Activated CD4-positive, alpha-beta T cell treated with anti-CD3 and anti-CD28 coated beads for 4 hours (primary cell): ENCODE results near the gene SLC7A14.
"Not testable (repeated sequence)": the region's sequence is repeated elsewhere in the genome, so short reads cannot be mapped to it uniquely, and the experiment has no call there.

Experiments used
- DNase-seq, 2 donors: peaks; one replicate each; pipeline ENCODE4 v3.0.0-alpha.2; 2020

The SLC7A14 gene

DNA sequence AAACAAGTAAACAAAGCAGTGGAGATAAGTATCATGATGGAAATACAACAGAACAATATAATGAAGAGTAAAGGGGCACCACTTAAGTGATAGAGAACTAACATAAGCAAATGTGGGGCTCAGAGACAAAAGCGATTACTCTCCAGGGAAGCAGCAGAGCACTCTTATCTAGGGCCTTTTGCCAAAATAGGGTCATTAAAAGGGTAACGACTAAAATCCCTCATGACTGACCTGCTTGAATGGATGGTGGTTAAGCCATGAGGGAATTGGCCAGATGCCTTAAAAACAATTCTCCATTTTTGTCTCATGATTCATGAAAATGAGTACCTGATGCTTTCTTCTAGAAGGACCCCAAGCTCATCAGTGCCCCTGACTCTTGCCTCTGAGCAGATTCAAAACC, 3.2 kb upstream of the SLC7A14 start:
- no peak for DNase-seq

DNA sequence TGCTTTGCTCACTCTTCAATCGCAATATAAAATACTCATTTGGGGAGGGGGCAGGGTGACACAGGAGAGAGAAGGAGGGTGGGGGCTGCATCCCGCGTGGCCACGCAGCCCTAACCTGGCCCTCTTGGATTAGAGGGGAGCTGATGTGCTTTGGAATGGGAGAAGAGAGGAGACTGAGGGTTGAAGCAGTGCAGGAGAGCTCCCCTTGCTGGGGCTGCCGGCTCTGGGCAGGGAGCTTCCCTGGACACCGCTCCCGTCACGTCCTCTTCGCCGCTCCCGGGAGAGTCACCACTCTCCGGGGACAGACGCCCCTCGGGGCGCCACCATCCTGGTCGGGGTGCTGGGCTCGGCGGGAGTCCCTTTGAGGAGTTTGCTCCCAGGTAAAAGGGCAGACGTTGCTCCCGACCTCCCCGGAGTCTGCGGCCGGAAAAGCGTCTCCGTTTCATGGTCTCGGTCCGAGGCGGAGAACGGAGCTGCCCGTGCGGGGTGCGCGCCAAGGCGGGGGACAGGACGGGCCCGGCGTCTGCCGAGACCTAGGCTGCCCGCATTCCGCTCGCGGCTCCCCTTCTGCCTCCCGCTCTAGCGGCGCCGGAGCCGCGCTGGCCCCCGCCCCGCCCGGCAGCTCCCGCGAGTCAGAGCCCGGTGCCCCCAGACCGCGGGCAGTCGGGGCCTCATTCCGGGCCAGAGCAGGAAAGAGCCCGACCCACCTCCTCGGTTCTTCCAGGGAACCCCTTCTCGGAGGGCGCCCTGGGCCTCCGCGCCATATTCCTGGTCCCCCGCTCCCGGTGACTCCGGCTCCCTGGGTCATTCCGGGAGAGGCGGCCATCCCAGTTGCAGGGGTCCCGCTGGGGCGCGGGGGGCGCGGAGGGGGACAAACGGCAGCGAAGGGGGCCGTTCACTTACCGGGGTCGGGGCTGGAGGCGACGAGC, 603 bp downstream of the SLC7A14 start:
- DNase-seq, result no peak

DNA sequence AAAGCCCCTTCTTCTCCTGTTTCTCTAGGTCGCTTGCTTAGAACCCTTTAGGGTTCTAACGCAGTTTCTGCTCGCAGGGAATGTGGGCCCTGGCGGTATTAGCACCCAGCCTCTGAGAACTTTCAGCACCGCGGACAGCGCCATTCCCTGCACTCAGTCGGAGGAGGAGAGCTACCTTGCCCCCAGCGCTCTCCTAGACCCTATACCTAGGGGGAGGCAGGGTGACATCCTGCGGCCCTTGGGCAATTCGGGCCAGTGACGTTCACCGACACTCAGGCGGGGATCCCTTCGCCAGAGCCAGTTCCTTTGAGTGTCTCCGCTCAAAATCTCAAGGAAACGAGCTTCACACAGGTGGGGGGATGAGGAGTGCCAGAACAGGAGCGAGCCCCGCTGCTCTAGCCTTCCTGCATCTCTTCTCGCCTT, 1.3 kb downstream of the SLC7A14 start:
- peak; percentile 4 to 8 for DNase-seq

DNA sequence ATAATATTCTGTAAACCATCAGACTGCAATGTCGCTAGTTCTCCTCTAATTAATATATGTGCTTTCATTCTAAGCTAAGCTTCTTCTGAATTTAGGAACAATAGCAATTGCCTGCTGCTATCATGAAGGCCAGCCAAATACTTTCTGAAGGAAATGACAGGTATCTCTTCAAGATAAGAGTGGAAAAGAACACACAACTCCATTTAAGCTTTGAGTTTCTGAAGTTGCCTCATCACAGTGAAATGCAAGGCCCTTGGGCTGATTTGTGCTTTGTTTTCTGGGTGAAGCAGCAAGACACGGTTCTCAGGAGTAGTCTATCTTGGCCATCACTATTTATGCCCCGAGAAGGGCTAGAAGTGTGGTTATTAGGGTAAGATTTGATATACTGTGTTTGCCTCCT, 6.2 kb downstream of the SLC7A14 start:
- DNase-seq, result no peak

DNA sequence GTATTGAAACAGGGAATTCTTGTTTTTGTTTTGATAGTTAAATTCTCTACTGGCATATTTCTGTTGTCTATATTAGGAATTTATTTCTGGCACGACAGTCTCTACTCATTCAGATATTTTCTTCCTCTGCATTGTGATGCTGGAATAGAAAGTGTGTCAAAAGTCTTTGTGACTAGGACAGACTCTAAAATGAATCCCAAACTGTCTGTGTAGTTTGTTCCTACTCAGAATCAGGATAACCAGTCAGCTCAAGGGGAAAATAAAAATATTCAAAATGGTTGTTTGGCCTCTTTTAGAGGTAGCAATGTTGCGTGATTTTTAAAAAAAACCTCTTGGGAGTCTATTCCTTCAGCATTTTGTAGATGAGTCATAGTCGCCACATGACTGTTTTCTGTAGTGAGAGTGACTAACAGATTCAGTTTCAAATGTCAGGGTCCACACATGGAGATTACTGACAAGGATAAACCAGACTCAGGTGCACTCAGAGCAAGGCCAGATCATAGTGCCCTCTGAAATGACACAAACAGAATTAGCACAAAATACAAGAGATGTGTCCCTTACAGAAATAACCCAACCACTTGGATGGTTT, 13.1 kb downstream of the SLC7A14 start:
- no peak for DNase-seq

DNA sequence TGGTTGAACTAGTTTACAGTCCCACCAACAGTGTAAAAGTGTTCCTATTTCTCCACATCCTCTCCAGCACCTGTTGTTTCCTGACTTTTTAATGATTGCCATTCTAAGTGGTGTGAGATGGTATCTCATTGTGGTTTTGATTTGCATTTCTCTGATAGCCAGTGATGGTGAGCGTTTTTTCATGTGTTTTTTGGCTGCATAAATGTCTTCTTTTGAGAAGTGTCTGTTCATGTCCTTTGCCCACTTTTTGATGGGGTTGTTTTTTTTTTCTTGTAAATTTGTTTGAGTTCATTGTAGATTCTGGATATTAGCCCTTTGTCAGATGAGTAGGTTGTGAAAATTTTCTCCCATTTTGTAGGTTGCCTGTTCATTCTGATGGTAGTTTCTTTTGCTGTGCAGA, 18.3 kb downstream of the SLC7A14 start:
- not testable (repeated sequence) for DNase-seq

DNA sequence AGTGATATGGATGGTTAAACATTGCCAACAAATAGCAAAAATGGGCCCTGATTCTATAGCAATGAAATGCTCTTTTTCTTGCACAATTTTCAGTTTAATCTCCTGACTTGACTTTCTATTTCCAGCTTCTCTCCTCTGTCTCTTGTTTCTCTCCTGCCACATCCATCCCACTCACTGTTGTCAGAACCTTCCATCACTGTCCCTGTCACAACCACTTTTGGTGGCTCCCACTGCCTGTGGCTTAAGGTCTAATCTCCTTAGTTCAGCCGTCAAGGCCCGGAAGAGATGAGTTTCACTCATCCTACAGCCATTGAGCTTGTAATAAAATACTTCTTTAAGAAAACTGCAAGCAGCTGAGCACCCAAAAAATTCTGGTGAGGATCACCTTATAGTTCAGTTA, 19.5 kb downstream of the SLC7A14 start:
- no peak for DNase-seq

DNA sequence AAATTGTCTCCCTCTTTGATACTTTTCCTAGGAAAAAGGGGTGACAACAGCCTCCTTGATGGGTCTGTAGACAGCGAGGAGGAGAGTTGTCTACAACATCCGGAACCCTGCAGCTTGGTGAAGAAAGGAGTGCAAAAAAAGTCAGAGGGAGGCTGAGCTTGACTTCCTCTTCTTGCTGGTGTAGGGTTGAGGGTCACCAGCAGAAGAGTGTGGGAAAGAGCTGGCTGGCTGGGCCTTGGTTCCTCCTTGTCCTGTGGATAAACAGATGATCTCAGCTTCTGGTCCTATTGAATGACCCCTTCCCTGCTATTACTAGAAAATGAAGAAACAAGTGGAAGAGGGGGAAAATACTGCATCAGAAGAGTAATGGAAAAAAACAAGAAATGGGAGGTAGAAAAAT, 20.4 kb downstream of the SLC7A14 start:
- DNase-seq, result no peak

DNA sequence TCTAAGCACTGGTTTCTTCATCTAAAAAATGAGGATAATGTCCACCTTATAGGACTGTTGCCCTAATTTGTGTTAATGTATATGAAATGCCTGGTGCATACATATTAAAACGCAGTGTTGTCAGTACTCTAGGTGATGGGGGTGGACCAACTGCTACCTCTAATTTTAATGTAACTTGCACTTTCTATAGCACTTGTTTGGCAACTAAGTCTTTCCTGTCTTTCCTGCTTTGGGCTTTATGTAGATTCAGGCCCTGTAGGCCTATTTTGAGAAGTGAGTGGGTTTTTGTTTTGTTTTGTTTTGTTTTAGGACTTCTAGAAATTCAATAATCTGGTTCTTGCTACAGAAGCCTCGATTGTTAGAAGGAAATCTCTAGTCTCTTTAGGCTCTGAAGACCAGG, 21.2 kb downstream of the SLC7A14 start:
- no peak for DNase-seq

DNA sequence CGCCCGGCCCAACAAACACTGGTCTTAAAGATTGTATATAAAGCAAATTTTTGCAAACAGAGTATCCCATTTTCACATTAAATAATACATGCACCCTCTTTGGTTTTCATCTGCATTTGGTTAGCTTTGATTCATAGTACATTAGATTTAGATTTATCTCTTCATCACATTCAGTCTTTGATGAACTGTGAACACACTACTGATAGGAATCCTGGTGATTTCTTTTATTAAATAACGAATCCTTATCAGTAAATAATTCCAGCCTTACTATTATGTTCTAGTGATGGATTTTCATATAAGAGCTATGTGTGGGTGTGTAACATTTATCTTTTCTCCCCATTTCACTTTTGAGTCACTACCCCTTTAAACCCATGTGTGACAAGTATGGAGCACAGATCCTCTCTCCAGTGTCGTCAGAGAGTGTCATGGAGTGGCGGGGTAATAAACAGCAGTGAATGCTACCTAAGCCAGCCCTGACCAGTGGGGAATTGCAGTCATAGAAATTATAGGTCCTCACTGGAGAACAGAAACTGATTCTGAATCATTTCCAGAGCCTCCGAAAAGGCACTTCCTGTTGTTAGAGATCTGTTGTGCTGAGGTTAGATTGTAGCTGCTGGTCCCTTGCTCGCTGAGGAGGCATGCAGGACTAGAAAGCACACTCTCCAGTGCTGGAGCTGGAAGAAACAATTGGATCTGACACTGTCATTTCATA, 22.0 kb downstream of the SLC7A14 start:
- DNase-seq, result no peak

DNA sequence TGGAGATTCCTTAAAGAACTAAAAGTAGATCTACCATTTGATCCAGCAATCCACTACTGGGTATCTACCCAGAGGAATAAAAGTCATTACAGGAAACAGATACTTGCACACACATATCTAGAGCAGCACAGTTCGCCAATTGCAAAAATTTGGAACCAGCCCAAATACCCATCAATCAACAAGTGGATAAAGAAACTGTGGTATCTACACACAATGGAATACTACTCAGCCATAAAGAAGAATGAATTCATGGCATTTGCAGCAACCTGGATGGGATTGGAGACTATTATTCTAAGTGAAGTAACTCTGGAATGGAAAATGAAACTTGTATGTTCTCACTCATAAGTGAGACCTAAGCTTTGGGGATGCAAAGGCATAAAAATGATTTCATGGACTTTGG, 23.8 kb downstream of the SLC7A14 start:
- DNase-seq, result no peak

DNA sequence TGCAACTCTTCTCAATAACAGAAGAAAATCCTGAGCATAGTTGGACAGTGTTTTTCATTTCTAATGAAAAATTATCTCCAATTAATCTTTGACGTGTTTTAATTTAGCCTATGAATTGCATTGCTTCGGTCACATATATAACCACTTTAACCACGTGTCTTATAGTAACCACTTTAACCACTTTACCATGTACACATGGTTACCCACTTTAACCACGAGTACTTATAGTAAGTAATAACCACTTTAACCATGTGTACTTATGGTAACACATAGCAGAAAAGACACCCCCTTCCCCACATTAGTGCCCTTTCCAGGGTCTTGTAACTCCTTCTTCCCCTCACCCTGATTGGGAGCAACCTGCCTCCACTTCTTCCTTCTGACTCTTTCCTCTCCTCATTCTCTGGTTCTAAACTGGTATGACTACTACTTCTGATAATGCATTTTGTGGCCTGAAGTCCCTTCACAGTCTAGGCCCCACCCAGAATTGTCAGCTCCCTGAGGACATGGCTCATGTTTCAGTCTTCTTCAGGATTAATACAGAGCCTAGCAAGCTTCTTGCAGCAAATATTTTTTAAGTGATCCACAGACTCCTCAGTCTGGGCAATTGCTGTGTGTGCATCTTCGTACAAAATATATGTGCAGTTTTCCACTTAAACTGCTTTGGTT, 25.0 kb downstream of the SLC7A14 start:
- no peak for DNase-seq

DNA sequence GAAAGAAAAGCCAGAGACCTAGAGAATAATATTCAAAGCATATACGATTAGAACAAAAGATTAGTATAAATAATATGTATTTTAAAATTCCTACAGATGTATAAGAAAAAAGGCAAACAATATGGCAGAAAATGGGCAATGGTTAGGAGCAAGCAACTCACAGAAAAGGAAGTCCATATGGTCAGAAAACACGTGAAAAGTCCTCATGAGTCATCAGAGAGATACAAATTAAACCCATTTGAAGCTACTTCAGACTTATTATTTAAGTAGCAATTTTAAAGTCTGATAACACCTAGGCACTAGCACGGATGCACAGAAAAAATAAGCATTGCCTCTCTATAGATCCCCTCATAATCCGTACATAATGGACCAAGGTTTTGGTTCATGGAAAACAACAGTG, 25.6 kb downstream of the SLC7A14 start:
- no peak for DNase-seq

DNA sequence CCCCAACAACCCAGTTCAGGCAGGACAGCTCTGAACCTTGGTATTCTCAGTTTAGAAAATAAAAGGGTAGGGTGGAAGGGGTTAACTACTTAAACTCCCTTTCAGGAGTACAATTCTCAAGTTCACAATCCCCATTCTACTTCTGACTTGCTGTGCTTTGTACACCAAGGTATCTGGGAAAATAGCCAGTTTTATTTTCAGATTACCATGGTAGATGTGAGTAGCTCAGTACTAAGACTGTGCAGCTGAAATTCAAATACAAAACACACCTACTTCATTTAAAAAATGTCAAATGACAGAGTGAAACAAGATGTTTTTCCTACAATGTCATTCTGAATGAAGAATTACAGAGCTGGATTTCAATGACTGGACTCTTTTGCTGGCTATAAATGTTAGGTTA, 27.4 kb downstream of the SLC7A14 start:
- DNase-seq, result no peak

DNA sequence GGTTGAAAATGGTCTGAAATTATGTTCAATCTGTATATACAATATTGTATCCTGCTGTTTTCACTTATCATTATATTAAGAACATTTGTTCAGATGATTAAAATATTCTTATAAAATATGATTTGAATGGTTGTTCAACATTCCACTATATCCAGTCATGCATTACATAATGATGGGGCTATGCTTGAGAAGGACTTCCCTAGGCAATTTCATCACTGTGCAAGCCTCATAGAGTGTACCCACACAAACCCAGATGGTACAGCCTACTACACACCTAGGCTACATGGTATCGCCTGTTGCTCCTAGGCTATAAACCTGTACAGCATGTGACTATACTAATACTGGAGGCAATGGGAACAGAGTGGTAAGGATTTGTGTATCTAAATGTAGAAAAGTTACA, 30.5 kb downstream of the SLC7A14 start:
- DNase-seq, result no peak

DNA sequence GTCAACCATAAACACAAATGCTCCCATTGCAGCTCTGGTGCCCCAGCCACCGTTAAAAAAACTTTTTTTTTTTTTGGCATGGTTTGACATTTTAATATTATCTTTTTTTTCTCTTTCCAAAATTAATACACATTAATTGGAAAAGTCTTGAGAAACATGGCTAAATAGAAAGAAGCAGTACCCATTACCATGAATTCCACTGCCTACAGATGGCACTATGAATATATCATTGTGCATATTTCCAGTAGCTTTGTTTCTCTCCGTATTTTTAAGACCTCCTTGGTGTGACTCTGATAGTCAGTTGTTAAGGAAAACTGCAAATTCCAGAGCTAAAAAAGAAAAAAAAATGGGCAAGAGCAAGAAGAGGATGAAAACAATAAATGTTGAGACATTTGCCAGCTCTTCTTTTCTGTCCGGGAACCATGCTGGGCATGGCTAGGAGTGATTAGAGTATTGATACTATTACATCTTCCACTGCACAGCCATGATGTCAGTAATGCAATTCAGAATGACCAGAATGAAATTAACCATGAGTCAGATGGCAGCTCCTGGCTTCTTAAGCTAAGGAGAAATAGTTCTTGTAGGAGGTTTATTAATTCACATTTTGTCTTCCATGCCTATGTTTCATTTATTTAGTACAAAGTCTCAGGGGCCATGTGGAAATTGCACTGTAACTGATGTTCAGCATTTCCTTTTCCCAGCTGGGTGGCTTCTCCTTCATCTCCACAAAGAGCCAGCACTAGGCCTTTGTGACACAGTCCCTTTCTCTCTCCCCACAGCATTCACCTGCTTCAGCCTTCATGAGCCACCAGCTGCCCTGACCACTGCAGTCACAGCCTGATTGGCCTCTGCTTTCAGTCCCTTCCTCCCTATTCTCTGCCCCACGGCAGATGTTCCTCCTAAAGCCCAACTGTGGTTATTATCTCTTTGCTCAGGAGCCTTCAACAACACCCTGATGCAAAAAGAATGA, 31.8 kb downstream of the SLC7A14 start:
- no peak for DNase-seq

DNA sequence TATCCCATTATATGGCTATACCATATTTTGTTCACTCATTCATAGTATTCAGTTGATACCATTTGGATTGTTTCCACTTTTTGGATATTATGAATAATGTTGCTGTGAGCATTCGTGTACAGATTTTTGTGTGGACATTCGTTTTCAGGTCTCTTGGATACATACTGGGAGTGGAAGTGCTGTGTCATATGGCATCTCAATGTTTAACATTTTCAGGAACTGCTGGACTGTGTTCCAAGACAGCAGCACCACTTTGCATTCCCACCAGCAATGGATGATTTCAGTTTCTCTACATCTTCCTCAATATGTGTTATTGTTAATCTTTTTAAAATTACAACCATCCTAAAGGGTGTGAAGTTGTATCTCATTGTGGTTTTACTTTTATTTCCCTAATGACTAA, 34.6 kb downstream of the SLC7A14 start:
- DNase-seq, result no peak

DNA sequence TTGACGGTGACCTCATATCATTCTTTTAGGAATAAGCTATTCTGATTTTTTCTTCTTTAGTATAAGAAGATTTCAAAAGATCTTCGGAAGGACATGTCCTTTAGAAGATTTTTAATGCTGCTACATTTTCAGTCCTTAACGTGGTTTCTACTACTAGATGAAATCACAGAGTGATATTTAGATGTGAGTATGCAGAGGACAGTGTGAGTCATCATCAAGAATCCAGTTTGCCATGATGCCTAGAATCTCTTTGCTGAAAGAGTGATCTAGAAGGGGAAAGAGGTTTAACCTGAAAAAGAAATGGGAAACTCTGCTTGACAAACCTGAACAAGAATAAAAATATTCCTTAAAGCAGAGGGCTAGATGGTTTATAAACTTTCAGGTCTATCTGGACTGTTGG, 43.2 kb downstream of the SLC7A14 start:
- DNase-seq, result no peak

DNA sequence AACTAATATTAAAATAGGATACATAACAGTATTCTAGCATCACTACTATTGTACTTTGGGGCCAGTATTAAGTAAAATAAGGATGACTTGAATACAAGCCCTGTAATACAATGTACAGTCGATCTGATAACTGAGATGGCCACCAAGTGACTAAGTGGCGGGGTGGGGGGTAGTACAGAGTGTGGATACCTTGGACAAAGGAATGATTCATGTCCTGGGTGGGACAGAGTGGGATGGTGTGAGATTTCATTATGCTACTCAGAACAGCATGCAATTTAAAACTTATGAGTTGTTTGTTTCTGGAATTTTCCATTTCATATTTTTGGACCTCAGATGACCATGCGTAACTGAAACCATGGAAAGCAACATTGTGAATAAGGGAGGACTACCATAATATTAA, 46.0 kb downstream of the SLC7A14 start:
- DNase-seq, result no peak

DNA sequence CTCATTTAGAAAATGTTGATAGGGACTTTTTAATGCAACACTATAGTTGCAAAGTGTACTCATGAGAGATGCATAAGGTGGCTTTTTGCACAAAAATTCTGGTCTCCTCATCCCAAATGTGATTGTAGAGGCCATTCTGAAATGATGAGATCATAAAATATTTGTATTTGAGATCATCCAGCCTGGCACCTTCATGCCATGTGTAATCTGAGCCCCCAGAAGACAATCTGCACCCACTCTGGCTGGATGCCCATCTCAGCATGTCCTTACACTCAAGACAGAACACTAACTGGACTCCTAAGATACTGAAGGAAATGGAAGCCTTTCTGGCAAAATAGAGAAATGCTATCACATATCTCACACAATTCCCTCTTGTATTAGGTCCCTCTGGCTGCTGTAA, 49.2 kb downstream of the SLC7A14 start:
- no peak for DNase-seq

DNA sequence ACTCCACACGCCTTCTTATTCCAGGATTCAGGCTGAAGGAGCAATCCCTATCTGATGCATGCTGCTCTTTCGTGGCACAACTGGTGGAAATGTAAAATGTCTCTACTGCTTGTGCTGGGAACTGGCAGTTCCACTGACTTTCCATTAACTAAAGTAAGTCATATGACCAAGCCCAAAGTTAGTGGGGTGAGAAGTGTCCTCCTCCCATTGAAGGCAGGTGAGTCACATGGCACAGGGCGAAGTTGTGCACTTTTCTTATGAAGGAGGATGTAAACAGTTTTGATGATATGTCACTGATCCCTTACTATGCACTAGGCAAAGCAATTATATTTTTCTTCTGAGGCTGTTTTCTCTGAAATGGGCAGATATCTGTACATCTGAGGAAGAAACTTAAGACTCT, 51.6 kb downstream of the SLC7A14 start:
- DNase-seq, result no peak

DNA sequence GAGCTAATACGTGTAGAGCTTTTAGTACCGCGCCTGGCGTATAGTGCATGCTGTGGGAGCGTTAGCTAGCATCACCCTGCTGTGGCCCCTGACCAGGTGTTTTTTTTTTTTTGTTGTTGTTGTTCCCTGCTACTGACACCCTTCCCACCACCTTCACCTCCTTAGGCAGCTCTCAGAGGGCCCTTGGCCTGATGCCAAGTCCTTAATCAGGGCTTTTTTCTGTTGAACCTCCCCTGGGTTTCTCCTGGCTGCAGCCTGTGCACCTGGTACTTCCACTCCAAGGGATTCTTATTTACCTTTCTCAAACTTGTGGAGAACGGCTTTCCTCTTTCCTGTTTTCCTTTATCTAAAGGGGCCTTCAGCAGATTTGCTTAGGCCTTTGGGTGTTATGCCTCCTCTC, 53.3 kb downstream of the SLC7A14 start:
- DNase-seq, result no peak
